Sigmoid colon (tissue), 7 donors: Measurements from ENCODE around the gene VRK2. TPM values are rescaled to one million over a fixed set of nuclear protein-coding genes. Genes with fewer than 3 reads are reported as not detected.

ENCODE experiments used
- DNase-seq: peaks from one replicate; pipeline ENCODE4 v3.0.0-alpha.2; 2019
- H3K27ac ChIP-seq, 4 donors: fragments of 200-600 bp; sonication (generic); one replicate each; pipeline ENCODE4 v1.5.1; 2016 to 2019; ENCODE audit warnings: mild to moderate bottlenecking in 1 of 4
- H3K27me3 ChIP-seq, 3 donors: fragments of 200-600 bp; sonication (generic); one replicate each; pipeline ENCODE4 v1.5.1; 2019; ENCODE audit warnings: mild to moderate bottlenecking in 1 of 3
- H3K36me3 ChIP-seq, 4 donors: fragments of 200-600 bp; sonication (generic); one replicate each; pipeline ENCODE4 v1.5.1; 2016 to 2019
- H3K4me1 ChIP-seq, 4 donors: fragments of 200-600 bp; sonication (generic); one replicate each; pipeline ENCODE4 v1.5.1; 2017 to 2019
- H3K4me3 ChIP-seq, 4 donors: fragments of 200-600 bp; sonication (generic); one replicate each; pipeline ENCODE4 v1.5.1; 2017 to 2019; ENCODE audit warnings: mild to moderate bottlenecking in 2 of 4, moderate library complexity in 1 of 4
- H3K9me3 ChIP-seq, 4 donors: fragments of 200-600 bp in 3 of 4; sonication (generic) in 3 of 4; one replicate each; pipeline versions ENCODE4 v1.5.1 to v1.6.1; 2013 to 2019
- CTCF ChIP-seq, 4 experiments: fragments of 450-650 bp in 3 of 4; fragments of 200-600 bp in 1 of 4; IDR thresholded peaks; one replicate each; pipeline ENCODE4 v1.5.1; 2016 to 2019; ENCODE audit warnings: antibody characterized with exemption in 4 of 4, mild to moderate bottlenecking in 3 of 4, moderate library complexity in 2 of 4
- EP300 ChIP-seq, 4 donors: sonication (generic); formaldehyde crosslinking; IDR thresholded peaks; one replicate each; pipeline ENCODE4 v1.6.1; 2017; ENCODE audit warnings: antibody characterized with exemption in 4 of 4
- POLR2A ChIP-seq, 2 donors: fragments of 450-650 bp; IDR thresholded peaks; one replicate each; pipeline ENCODE4 v1.6.1; 2016; ENCODE audit warnings: antibody characterized with exemption in 2 of 2, mild to moderate bottlenecking in 2 of 2, moderate library complexity in 2 of 2
- POLR2AphosphoS5 ChIP-seq, 4 donors: sonication (generic); formaldehyde crosslinking; IDR thresholded peaks; one replicate each; pipeline ENCODE4 v1.6.1; 2017; ENCODE audit warnings: antibody characterized with exemption in 4 of 4
- WGBS, 2 donors: extraction: QIAGEN DNeasy Blood & Tissue Kit; methylation state at CpG; one replicate each; pipeline ENCODE4 v1.1.7; 2013; 5-methylcytosine and 5-hydroxymethylcytosine counted together
- intact Hi-C: fragments of 100-400 bp; cut with DNase I; formaldehyde crosslinking; loops from one replicate; pipeline ENCODE4 v1.15.1; 2023
- polyA plus RNA-seq, 3 donors: library from polyadenylated mRNA; stranded (reverse); fragments of 200-250 nt; gene quantifications; one replicate each; pipeline ENCODE4 v1.2.3, GENCODE V29; 2013
- total RNA-seq, 4 donors: library from RNA; depleted of rRNA; stranded (reverse); fragments of >200 nt; gene quantifications; one replicate each; pipeline ENCODE4 v1.1.0, GENCODE V29; 2016
- donor health status: healthy with polysubstance abuse.
- donor health status: Bipolar disorder and iron deficiency.
- donor health status: healthy.

The VRK2 gene
- total and polyA plus RNA-seq, 7 donors, result 6.6 to 32.8 (median 22.7) TPM

DNA sequence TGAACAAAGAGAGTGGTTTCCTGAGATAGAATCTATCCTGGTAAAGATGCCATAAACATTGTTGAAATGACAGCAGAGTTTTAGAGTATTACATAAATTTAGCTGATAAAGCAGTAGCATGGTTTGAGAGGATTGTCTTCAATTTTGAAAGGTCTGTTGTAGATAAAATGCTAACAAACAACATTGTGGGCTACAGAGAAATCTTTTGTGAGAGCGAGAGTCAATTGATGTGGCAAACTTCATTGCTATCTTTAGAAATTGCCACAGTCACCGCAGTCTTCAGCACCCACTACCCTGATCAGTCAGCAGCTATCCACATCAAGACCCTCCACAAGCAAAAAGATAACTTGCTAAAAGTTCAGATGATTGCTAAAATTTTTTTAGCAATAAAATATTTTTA lies 17.5 kb downstream of the VRK2 start:
- Histone ChIP-seq H3K36me3 (peaks cover 0 to 2% (median 0%) of the 10 kb centered on the region in 4 donors), H3K9me3 (no peaks in the 10 kb centered on the region), H3K27me3 (no peaks in the 10 kb centered on the region), H3K27ac (no peak overlapping the region), H3K4me3 (no peak overlapping the region), H3K4me1 (peaks cover 0 to 14% (median 6%) of the 10 kb centered on the region in 4 donors)
- no peak for DNase-seq
- intact Hi-C loops, result no loop called here
- WGBS, 2 donors, result 61 to 92% methylated on average over 2 of the region's 2 CpGs
- TF ChIP-seq POLR2A (IDR thresholded peaks at IDR 0.05), result no peak
- no peak for TF ChIP-seq POLR2AphosphoS5 (IDR thresholded peaks at IDR 0.05)
- no peak for TF ChIP-seq EP300 (IDR thresholded peaks at IDR 0.05)
- TF ChIP-seq CTCF (IDR thresholded peaks at IDR 0.05), result no peak

- Histone ChIP-seq H3K4me3 (no peak overlapping the region), H3K27me3 (no peaks in the 10 kb centered on the region), H3K4me1 (peaks cover 0 to 14% (median 6%) of the 10 kb centered on the region in 4 donors), H3K27ac (no peak overlapping the region), H3K36me3 (peaks cover 0 to 4% (median 0%) of the 10 kb centered on the region in 4 donors), H3K9me3 (no peaks in the 10 kb centered on the region)
- TF ChIP-seq EP300 (IDR thresholded peaks at IDR 0.05) (no peak), POLR2AphosphoS5 (IDR thresholded peaks at IDR 0.05) (no peak), POLR2A (IDR thresholded peaks at IDR 0.05) (no peak), CTCF (IDR thresholded peaks at IDR 0.05) (no peak)
- WGBS, 2 donors, result 96 to 98% methylated on average over 1 of the region's 1 CpG
- DNase-seq, result no peak
- intact Hi-C loops, result no loop called here
These were observed 18.6 kb downstream of the VRK2 start for GRCh38 chr2:58065248-58065647.

GRCh38 chr2:58067001-58067400 lies 20.4 kb downstream of the VRK2 start:
- no peak overlapping the region for H3K27ac ChIP-seq

GRCh38 chr2:58070765-58071164 lies 24.2 kb downstream of the VRK2 start:
- no peaks in the 10 kb centered on the region for H3K27me3 ChIP-seq
- H3K36me3 ChIP-seq, result peaks cover 0 to 5% (median 0%) of the 10 kb centered on the region in 4 donors
- H3K4me3 ChIP-seq, result no peak overlapping the region
- H3K9me3 ChIP-seq, result no peaks in the 10 kb centered on the region
- 97% methylated on average over 2 of the region's 2 CpGs for WGBS, 2 donors
- no peak for TF ChIP-seq POLR2AphosphoS5 (IDR thresholded peaks at IDR 0.05)
- TF ChIP-seq EP300 (IDR thresholded peaks at IDR 0.05), result no peak
- no peak for TF ChIP-seq POLR2A (IDR thresholded peaks at IDR 0.05)
- TF ChIP-seq CTCF (IDR thresholded peaks at IDR 0.05), result no peak
- H3K4me1 ChIP-seq, result no peaks in the 10 kb centered on the region
- no peak overlapping the region for H3K27ac ChIP-seq
- intact Hi-C loops, result no loop called here
- no peak for DNase-seq

More at GRCh38 chr2:58067001-58067400, 20.4 kb downstream of the VRK2 start:
- Histone ChIP-seq H3K4me3 (no peak overlapping the region), H3K36me3 (peaks cover 0 to 5% (median 0%) of the 10 kb centered on the region in 4 donors), H3K27me3 (no peaks in the 10 kb centered on the region), H3K9me3 (no peaks in the 10 kb centered on the region), H3K4me1 (peaks cover 0 to 14% (median 6%) of the 10 kb centered on the region in 4 donors)
- TF ChIP-seq CTCF (IDR thresholded peaks at IDR 0.05) (no peak), POLR2AphosphoS5 (IDR thresholded peaks at IDR 0.05) (no peak), EP300 (IDR thresholded peaks at IDR 0.05) (no peak), POLR2A (IDR thresholded peaks at IDR 0.05) (no peak)
- no peak for DNase-seq
- intact Hi-C loops, result no loop called here
- 95 to 97% methylated on average over 2 of the region's 2 CpGs for WGBS, 2 donors

DNA sequence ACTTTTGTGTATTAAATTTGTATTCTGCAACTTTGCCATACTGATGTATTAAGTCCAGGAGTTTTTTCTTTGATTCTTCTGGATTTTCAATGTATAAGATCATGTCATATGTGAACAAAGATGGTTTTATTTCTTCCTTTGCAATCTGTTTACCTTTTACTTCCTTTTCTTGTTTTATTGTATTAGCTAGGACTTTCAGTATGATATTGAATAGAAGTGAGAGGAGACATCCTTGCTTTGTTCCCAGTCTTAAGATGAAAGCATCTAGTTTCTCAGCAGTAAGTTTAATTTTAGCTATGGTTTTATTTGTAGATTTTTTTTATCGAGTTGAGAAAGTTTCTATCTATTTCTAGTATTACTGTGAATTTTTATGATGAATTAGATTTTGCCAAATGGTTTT lies 25.5 kb downstream of the VRK2 start:
- 86 to 89% methylated on average over 1 of the region's 1 CpG for WGBS, 2 donors

More for the DNA sequence above, 25.5 kb downstream of the VRK2 start:
- H3K27ac ChIP-seq, result no peak overlapping the region
- no peak for DNase-seq
- no peak overlapping the region for H3K4me3 ChIP-seq
- peaks cover 0 to 5% (median 0%) of the 10 kb centered on the region in 4 donors for H3K36me3 ChIP-seq
- TF ChIP-seq POLR2AphosphoS5 (IDR thresholded peaks at IDR 0.05) (no peak), CTCF (IDR thresholded peaks at IDR 0.05) (no peak), POLR2A (IDR thresholded peaks at IDR 0.05) (no peak), EP300 (IDR thresholded peaks at IDR 0.05) (no peak)
- H3K9me3 ChIP-seq, result no peaks in the 10 kb centered on the region
- no peaks in the 10 kb centered on the region for H3K27me3 ChIP-seq
- no peaks in the 10 kb centered on the region for H3K4me1 ChIP-seq
- intact Hi-C loops, result no loop called here
